Measurements from ENCODE around the gene APOL3.
"Not testable (repeated sequence)": the region's sequence is repeated elsewhere in the genome, so short reads cannot be mapped to it uniquely, and the experiment has no call there.

APOL3 gene

DNA sequence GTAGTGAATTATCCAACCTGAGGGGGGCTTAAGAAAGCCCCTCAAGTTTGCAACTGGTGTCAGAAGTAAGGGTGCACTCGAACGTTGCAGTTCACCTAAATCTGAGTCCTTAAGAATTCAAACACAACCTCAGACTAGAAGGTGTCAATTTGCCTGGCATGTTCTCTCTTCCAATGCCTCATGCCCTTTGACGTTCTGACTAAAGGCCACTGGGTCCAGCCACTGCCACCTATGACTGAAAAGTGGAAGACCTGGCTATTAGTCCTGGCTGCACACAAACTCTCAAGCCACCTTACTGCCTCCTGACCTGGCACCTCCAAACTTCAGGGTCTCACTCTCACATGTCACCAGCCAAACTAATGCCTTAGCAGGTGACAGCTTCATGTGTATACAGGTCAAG is 33.0 kb upstream of the APOL3 start:
- in situ Hi-C loops (cut with HindIII; ENCODE audit: low sequenced_read_pairs), result no loop called here

DNA sequence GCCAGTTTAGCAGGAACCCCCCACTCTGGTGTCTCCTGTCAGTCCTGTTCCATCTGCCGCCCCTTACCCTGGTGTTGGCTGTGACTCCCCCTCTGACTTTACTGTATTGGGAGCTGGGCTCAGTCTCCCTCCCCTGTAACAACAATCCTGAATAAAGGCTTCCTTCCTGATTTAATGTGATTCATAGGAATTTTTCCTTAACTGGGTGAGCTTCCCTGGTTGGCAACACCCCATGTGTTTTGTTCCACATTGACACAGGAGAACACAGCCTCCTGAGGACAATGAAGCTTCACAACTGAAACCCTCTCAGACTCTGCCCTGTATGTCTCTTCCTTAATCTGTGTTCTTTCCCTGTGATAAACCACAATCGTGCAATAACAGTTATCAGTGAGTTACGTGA is 32.6 kb upstream of the APOL3 start:
- in situ Hi-C loops (cut with HindIII; ENCODE audit: low sequenced_read_pairs), result no loop called here

- in situ Hi-C loops (cut with HindIII; ENCODE audit: low sequenced_read_pairs), result no loop called here
Observed at GRCh38 chr22:36192542-36192941, 32.0 kb upstream of the APOL3 start.

GRCh38 chr22:36191106-36191836 is 30.7 kb upstream of the APOL3 start:
- in situ Hi-C loops (cut with HindIII; ENCODE audit: low sequenced_read_pairs), result no loop called here

GRCh38 chr22:36187862-36188261 is 27.3 kb upstream of the APOL3 start:
- in situ Hi-C loops (cut with HindIII; ENCODE audit: low sequenced_read_pairs), result not testable (repeated sequence)

GRCh38 chr22:36185828-36186624 is 25.5 kb upstream of the APOL3 start:
- in situ Hi-C loops (cut with HindIII; ENCODE audit: low sequenced_read_pairs), result no loop called here

- in situ Hi-C loops (cut with HindIII; ENCODE audit: low sequenced_read_pairs), result no loop called here
Observed at GRCh38 chr22:36184433-36185025, 24.0 kb upstream of the APOL3 start.

DNA sequence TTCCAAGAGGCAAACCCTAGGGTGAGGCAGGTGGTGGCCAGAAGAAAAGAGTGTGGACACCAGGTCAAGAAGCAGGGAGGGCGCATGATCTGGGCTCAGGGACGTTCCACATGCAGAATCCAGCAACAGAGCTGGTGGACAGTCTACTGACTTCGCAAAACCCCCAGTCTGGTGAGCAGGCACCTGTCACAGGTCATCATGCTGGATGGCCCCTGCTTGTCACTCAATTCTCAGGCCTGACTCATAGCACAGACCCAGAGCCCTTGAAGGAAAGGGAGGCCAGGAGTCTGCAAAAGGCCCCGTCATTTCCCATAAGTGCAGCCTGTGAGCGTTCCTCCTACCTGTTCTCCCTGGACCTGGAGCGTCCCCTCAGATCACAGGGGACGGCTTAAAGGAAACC is 22.9 kb upstream of the APOL3 start:
- in situ Hi-C loops (cut with HindIII; ENCODE audit: low sequenced_read_pairs), result no loop called here

DNA sequence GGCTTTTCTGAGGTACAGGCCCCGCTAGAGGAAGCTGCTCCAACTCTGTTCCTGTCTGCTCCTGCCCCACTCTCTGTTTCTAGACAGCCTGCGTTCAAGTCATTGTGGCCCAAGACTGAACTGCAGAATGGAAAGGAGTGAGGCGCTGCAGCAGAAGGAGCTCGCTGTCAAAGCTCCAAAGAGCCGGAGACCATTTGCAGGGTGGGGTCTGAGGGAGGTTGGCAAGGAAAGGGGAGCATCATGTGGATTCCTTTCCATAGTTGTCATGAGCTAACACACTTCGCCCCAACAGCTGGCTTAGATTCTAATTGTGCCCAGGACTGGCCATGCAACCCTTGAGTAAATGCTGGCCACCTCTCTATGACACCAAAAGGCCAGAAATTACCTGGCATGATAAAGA is 22.3 kb upstream of the APOL3 start:
- in situ Hi-C loops (cut with HindIII; ENCODE audit: low sequenced_read_pairs), result no loop called here

GRCh38 chr22:36182056-36182455 is 21.5 kb upstream of the APOL3 start:
- in situ Hi-C loops (cut with HindIII; ENCODE audit: low sequenced_read_pairs), result no loop called here

DNA sequence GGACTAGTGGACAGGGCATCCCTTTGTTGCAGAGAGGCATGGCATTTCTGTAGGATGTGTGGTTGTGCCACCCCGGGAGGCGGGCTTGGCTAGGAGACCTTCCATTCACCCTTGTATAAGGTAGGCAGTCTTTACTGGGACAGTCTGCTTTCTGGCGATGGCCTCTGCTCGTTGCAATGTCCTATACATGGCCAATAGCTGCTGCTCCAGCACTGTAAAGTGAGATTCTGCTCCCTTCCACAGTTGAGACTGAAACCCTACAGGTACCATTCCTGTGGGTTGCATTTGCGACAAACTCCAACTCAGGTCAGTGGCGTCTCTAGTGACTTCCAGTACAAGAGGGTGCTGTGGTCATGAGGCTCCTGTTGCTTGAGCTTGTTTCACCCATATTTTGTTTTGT is 20.4 kb upstream of the APOL3 start:
- in situ Hi-C loops (cut with HindIII; ENCODE audit: low sequenced_read_pairs), result no loop called here

- in situ Hi-C loops (cut with HindIII; ENCODE audit: low sequenced_read_pairs), result no loop called here
Observed at GRCh38 chr22:36180038-36180880, 19.7 kb upstream of the APOL3 start.

DNA sequence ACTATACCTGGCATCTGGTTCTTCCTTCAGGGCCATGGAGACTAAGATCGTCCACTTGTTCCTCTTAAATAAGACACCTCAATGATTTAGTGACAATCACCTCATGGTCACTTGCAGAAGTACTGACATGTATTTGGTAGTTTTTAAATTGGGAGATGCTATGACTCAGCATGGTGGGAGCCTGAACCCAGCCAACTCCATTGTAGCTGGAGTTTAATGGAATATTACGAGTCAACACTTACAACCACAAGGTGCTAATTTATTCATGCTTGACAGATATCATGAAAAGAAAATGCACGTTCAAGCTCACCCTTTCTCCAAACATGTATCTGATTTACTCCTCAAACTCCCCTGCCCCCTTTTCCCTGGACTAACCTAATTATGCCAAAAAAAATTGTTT is 16.6 kb upstream of the APOL3 start:
- in situ Hi-C loops (cut with HindIII; ENCODE audit: low sequenced_read_pairs), result no loop called here

DNA sequence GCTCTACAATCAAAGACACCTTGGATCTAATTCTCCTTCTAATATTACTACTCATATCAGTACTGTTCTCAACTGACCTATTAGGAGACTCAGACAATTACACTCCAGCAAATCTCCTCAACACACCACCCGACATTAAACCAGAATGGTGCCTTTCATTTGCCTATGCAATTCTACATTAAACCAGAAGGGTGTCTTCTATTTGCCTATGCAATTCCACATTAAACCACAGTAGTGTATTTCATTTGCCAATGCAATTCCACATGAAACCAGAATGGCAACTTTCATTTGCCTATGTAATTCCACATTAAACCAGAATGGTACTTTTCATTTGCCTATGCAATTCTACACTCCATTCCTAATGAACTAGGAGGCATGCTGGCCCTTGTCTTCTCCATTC is 15.3 kb upstream of the APOL3 start:
- in situ Hi-C loops (cut with HindIII; ENCODE audit: low sequenced_read_pairs), result no loop called here

DNA sequence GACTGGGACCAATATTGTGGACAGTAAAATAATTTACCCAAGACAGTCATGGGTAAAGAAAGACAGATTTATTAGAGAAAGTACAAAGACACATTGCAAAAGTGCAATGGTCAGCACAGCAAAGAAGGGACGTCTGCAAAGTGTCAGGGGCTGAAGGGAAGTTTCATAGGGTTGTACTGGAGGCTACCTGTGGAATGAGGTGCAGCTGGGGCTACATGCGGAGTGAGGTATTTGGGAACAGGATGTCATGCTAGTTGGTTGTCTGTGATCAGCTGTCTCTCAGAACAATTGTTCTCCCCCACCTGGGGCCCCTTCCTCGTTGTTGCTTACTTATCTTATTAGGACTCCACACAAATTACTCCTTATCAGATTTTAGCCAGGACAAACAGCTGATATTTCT is 11.4 kb upstream of the APOL3 start:
- in situ Hi-C loops (cut with HindIII; ENCODE audit: low sequenced_read_pairs), result no loop called here

DNA sequence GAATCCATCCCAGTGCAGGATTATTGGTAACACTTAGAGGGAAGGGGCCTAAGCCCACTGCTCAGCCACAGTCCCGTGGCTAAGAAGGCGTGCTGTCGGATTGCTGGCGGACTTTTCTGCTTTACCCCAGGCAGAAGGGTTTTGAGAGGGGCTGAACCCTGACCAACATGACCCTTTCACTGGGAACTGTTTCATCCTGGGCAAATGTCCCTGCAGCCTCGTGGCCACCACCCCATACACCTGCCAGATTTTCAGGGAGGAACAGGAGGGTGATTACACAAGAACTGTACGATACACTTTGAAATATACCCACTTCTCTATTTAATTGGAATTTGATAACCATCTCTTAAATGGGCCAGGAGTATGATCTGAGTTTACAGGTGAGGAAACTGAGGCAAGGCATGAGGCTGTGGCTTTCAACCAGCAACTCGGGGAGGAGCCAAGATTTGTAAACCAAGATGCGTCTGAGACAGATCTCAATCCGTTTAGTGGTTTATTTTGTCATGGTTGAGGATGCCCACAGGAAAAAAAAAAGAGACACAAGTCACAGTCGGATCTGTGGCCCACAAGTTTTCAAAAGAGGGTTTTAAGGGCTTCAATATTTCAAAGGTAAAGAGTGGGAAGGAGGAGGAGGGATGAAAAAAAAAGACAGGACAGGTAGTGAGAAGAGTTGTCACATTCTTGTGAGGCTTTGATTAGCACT is 6.1 kb upstream of the APOL3 start:
- in situ Hi-C loops (cut with HindIII; ENCODE audit: low sequenced_read_pairs), result no loop called here

- in situ Hi-C loops (cut with HindIII; ENCODE audit: low sequenced_read_pairs), result no loop called here
Observed at GRCh38 chr22:36166086-36166485, 5.5 kb upstream of the APOL3 start.

- in situ Hi-C loops (cut with HindIII; ENCODE audit: low sequenced_read_pairs), result no loop called here
Observed at GRCh38 chr22:36165141-36165540, 4.6 kb upstream of the APOL3 start.

DNA sequence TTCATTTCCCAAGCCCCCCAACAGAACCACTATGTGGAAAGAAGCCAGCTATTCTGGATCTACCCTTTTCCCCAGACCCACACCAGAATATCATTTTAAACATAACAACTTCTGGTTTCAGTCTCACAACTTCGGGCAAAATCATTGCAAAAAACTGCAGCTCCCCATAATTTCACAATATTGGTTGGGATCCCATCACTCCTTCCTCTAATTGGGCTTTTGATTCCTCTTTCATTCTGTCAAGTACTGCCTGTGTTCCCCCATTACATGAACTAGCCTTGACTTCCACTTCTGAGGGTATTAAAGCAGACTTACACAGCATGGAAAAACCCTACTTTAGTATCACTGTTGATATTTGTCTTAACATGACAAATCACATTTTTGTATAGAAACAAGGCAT is 4.1 kb upstream of the APOL3 start:
- in situ Hi-C loops (cut with HindIII; ENCODE audit: low sequenced_read_pairs), result loop anchor here (5.0 kb wide), 1 partner anchor 62 kb away; no protein-coding TSS in a partner anchor

DNA sequence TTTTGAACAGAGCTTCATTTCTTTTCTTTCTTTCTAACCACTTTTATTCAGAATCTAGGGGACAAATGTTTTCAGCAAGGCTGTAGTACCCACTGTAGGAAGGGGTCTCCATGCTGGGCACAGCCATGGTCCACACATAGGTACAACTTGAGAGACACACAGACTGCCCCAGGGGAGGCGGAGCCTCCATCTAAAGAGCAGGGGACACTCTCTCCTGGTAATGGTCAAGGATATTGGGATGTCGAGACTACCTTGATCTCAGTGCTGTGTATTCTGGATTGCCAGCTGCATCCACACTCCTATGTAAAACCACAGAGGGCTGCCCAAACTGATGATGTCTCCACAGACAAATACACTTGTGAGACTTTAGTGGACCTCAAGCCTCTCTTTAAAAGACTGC is 2.9 kb upstream of the APOL3 start:
- in situ Hi-C loops (cut with HindIII; ENCODE audit: low sequenced_read_pairs), result loop anchor here (5.0 kb wide), 1 partner anchor 61 kb away; no protein-coding TSS in a partner anchor

All from DLD1 (cell line).